ENCODE data around the gene ZNF512B.
A peak's percentile ranks its signal among the peaks of the same experiment; 100 is the strongest.
"Not testable (repeated sequence)": the region's sequence is repeated elsewhere in the genome, so short reads cannot be mapped to it uniquely, and the experiment has no call there.

ZNF512B gene

DNA sequence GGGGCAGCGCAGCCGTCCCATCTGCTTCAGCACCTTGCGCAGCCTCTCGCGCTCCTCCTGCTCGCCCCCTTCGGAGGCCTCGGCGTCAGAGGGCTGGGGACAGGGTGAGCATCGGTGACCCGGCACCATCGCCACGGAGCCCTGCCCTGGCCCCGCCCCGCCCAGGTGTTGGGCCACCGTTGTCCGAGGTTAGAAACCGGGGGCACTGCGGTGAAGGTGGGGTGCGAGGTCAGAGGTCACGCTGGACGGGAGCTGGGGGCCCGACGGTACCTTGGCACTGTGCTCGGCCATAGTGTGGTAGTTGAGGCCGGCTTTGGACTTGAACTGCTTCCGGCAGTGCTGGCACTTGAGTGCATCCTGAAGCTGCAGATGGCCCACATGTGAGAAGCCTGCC, 6.4 kb downstream of the ZNF512B start:
- DNase-seq: no peak

DNA sequence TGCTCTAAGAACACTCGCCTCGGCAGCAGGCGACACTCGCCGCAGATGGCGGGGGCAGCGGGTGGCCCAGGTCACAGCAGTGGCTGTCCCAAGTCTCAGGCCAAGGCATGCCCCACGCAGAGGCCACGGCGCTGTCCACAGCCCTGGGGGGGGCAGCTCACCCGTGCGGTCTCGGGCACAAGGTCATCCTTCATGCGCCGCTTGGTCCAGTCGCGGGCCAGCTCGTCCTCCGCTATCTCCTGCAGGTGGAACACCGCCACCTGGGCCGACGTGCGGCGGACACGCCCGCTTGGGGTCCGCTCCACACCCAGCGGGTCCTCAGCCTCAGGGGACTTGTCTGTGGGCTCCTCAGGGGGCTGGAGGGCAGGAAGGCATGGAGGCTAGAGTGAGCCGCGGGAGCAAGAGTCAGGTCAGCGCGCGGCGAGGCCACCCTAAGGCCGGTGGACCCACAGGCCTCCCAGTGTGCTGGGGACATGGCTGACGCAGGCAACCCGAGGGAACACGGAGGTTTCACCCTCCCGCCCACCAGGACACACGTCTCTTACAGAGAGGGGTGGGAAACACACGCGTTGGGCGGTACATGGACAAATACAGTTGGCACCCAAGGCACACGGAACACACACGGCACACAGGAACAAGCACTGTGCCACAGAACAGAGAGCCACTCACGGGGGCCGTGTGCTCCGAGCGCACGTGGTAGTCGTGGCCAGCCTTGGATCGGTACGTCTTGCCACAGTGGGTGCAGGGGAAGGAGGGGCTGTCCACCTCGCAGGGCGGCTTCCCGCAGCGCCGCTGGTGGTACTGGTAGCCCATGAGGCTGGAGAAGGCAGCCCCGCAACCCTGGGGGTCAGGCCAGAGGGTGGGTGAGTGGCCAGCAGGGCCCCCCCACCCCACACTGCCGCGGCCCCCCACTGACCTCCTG, 7.0 kb downstream of the ZNF512B start:
- DNase-seq: no peak

DNA sequence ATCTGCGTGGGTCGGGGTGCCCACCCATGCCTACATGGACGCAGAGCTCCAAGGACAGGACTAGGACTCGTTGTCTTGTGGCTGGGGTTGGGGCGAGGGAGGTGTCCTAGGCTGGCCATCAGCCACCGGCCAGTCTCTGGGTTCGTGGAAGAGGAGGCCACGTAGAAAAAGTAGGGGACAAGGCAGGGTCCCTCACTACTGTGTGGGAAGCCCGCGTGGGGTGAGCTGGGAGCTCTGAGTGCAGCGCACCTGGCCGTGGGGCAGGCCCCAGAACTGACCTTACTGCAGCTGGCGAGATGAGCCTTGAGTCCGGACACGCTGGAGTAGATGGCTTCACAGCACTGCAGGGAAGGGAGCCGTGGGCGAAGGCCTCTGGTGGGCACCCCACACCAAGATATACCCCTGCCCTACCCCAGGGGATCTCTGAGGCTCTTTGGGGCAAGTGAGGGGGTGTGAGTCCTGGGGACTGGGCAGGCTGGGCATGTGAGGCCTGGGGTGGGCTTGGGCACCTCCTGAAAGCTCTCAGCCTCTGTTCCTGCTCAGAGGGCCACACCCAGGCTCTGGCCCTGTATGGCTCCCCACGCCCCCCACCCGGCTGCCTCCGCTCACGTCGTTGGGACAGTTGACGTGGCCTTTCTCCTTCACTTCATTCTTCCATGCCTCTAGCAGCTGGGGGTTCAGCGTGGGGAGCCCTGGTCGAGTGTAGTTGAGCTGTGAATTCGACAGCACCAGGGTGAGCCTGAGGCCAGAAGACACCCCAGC, 7.9 kb downstream of the ZNF512B start:
- no peak for DNase-seq

DNA sequence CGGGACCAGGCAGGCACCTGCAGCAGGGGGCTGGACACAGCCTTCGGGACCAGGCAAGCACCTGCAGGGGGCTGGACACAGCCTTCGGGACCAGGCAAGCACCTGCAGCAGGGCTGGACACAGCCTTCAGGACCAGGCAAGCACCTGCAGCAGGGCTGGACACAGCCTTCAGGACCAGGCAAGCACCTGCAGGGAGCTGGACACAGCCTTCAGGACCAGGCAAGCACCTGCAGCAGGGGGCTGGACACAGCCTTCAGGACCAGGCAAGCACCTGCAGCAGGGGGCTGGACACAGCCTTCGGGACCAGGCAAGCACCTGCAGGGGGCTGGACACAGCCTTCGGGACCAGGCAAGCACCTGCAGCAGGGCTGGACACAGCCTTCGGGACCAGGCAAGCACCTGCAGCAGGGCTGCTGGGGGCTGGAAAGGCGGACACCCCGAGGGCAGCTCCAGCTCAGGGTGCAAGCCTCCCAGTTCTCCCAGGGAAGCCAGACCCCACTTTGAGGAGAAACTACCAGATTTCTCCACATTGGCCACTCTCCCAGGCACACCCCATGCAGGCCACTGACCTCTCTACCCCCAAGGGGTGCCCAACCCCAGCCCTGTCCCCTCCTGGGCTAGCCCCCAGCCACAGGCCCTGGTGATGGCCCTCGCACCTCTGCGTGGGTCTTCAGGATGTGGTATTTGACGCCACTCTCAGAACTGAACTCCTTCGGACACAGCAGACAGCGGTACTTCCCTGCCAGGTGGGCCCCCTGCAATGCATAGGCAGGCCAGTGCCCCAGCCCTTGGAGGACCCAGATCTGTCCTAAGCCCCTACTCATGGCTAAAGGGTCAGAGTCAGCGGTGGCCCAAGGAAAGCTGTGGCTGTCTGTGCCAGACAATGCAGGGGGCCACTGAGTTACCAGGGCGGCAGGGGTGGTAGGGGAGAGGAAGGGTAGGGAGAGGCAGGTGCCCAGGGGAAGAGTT, 8.8 kb downstream of the ZNF512B start:
- DNase-seq: not testable (repeated sequence)

DNA sequence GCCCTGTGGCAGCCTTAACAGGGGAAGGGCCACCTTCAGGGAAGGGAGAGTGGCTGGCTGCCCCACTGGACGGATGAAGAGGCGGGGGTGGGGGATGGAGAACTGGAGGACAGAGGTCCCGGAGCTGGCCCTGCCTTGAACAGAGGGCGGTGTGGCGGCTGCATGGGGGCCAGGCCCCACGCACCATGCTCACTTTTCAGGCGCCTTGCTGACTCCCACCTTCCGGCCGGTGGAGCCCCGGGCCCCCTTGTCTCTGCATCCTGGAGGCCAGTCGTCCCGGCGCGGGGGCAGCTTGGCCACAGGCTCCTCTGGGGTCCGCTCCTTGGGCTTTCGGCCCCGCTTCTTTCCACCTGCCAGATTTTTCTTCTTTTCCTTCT, 10.0 kb downstream of the ZNF512B start:
- no peak for DNase-seq

DNA sequence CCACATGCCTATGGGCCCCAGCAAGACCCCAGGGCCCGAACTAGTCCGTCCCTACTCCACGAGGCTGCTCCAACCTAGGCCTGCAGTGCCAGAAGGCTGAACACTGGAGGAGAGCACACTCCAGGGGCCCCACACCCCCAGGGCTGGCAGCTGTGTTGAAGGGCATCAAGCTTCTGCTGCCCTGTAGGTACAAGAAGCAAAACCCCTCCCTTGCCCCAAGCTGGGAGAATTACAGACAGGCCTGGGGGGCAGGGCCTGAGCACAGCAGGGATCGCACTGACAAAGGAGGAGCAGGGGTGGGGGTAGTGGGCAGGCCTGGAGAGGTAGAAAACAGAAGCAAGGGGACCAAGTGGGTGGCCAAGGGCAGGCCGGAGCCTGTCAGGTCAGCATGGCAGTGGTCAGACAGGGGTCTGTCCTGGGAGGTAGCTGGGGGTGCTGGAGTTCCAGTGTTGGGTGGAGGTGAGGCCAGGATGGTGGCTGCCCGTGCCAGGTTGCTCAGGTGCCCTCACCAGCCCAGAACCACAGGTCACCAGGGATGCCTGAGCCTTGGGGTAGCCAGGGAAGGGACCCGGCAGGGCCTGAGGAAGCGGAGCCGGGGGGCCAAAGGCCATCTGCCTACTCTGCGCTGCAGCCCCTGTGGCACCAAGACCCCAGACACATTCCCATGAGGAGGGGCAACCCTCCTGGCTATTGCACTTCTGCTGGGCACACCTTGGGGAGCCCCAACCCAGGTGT, 10.6 kb downstream of the ZNF512B start:
- no peak for DNase-seq

DNA sequence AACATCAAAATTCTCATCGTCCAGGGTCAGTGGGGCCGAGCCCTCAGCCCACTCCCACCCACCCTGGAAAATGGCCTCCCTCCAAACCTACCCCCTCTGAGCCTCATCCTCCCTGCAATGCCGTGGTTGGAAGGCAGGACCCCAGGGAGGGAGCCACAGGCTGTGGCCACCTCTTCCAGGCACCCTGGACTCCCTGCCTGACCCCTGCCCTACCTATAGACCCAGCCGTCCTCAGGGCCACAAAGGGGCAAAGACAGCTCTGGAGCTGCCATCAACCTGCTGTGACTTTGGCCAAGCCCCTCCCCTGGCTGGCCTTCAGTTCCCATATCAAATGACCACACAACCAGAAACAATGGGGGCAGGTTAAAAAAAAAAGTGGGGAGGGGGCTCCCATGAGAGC, 11.3 kb downstream of the ZNF512B start:
- DNase-seq: no peak

DNA sequence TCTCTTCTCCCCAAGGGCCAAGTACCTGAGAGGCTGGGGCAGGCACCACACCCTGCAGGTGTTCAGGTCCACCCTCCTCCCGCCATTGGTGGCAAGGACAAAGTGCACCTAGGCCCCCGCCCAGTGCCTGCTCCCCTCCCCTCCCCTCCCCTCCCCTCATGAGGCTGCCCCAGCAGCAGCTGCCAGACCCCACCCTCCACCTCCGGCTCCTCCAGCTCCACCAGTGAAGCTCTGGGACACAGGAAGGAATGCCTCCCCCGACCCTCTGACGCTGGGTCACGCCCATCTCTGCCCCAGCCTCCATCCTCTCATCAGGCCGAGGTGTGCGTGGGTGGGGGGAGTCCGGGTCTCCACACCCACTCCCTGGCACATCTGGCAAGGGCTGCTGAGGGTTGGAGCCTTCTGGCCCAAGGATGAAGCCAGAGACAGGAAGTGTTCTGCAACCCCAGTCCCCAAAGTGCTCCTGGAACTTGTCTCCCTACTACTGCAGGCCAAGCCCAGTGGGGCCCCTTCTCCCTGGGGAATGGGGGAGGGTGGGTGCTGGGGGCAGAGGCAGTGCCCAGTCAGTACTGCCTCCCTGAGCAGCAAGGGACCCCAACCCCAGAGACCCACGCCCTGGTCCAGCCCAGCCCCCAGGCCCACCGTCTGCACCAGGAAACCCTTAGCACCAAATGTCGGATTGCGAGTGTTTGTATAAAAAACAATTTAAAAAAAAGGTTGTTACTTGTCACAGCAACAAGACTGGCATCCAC, 11.9 kb downstream of the ZNF512B start:
- DNase-seq: no peak

DNA sequence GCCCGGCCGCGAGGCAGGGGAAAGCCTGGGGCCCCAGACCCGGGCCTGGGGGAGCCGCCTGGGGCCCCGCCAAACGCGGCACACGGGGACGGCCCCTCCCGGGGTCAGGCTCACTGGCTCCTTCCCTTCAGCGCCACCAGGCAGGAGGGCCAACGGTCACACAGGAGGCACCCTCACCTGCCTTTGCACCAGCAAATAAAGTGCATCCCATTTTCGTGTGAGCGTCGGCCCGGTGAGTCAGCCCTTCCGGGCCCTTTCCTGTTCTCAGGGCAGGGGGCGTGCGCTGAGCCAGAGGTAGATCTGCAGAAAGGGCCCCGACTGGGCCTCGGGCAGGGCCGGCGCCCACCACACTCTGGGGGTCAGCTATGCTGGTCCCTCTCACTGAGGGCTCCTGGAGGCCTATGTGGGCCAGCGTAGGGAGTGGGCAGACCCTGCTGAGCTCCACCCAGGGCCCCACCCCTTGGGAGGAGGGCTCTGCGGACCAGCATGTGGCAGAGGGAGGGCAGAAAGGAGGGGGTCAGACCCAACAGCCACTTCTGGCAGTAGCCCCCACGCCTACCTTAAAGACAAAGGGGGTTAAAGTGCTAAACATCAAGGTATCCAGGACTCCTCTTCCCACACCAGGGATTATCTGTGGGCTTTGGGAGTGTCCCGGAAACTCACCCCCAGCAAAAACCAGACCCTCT, 12.6 kb downstream of the ZNF512B start:
- peak; percentile 38 for DNase-seq

DNA sequence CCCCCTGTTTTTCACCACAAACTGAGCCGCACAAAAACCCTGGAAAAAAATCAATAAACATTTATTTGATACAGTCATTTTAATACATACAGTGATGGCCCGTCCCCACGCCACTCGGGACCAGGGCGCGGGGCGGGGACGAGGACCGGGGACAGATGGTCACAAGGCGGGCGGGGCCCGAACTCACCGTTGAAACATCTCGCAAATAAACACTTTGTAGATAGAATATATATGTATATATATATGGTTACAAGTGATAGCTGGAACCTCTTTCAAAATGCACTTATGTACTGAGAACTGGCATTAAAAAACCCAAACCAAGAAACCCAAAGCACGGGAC, 13.1 kb downstream of the ZNF512B start:
- no peak for DNase-seq

DNA sequence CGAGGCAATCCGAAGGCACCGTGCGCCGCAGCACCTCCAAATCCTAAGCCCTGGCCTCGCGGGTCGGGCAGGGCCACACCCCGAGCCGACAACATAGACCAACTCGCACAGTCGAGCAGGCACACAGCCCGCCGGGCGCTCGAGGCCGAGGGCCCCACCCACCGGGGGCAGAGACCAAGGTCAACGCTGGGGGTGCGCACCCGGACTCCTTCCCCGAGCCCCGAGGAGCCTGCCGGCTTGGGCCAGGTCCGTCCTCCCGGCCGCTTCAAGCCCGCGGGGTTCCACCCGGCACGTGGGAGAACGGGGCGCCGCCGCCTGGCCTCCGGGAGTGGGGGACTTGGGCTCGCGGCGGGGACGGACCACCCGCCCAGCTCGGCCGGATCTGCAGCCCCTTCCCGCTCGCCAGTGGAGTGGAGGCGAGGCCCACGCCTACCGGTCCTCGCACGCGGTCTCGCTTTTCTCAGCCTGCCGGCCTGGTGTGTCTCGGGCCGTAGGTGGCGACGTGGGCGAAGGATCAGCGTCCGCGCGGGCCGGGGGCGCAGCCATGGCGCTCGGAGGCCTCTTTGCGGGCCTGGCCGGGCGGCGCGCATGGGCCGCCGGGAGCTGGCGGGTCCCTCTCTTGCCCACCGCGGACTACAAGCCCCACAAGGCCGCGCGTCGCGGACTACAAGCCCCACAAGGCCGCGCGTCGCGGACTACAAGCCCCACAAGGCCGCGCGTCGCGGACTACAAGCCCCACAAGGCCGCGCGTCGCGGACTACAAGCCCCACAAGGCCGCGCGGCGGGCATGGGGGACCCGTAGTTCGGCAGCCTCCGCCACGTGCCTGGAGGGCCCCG, 13.7 kb downstream of the ZNF512B start, which contains the start of gene UCKL1:
UCKL1 (minus strand) TSS at position 590 of the 837 bp plus-strand sequence; CDS start at position 546, 44 bp downstream.
- peak; percentile 91 for DNase-seq

DNA sequence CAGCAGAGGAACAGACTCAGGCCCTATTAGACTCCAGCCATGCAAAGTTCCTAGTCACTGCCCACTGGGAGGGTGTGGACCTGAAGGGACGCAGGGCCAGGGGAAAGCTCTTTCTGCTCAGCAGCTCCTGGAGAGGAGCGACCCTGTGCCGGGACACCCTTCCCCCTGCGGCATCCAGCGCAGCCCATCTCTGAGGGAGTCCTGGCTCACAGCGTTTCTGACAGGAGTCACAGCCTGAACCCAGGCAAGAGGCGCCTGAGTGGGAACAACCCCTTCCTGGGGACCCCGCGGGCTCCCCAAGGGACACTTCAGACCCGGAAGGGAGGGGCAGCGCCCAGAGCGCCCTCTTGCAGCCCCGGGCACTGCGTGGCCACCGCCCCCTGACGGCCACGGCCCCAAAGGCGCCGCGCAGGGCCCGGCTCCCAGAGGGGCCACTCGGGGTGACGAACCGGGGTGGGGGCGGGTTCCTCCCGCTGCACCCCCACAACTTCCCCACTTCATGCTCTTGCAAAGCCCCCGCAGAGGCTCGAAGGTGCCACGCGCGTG, 14.4 kb downstream of the ZNF512B start:
- no peak for DNase-seq

DNA sequence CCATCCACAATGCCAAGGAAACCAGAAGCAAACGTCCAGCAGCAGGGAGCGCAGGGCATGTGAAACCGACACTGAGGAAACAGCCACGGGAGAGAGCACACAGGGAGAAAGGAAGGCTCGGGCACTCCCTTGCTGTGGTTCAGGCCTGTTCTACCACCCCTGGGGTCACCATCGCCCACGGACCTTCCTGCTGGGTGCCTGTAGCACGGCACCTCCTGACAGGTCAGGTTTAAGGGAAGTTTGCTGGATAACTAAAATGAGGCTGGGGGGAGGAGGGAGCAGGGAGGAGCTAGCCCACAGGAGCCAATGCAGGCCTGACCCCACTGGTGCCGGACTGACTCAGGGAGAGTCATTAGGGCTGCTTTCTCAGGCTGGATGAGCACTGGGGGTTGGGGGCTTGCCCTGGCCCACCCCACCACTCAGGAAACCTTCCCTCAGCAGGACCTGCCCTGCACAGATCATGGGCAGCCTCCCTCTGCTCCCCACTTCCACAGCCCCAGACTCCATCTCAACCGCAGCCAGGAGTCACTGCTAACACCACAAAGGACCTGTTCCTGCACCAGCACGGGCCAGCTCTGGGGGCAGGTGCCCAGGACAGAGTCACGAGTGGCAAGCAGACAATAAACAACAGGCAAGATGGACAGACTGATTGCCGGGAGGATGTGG, 15.8 kb downstream of the ZNF512B start:
- DNase-seq: no peak

DNA sequence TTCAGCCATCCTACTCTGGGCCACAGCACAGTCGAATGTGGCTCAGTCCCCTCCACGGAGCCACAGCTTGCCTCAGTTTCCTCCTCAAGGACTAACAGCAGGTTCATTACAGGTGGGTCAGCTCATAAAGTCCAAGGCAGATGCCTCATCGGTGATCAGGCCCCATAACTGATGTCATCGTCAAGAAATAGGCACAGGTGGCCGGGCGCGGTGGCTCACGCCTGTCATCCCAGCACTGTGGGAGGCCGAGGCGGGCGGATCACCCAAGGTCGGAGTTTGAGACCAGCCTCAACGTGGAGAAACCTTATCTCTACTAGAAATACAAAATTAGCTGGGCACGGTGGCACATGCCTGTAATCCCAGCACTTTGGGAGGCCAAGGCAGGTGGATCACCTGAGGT, 17.0 kb downstream of the ZNF512B start:
- no peak for DNase-seq

DNA sequence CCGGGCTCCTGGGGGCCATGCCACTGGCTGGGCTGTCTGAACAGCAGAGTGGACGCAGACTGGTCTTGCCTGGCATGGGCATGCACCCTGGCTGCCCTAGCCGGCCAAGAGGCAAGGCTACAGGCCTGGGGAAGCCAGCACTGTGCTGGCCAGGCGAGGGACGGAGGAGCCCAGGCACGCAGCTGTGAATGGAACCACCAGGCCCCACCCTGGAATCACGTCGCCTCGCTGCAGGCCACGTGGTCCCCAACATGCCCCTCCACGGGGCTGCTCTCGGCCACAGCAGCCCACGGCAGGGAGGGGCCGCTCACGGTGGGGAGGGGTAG, 17.6 kb downstream of the ZNF512B start:
- DNase-seq: no peak

DNA sequence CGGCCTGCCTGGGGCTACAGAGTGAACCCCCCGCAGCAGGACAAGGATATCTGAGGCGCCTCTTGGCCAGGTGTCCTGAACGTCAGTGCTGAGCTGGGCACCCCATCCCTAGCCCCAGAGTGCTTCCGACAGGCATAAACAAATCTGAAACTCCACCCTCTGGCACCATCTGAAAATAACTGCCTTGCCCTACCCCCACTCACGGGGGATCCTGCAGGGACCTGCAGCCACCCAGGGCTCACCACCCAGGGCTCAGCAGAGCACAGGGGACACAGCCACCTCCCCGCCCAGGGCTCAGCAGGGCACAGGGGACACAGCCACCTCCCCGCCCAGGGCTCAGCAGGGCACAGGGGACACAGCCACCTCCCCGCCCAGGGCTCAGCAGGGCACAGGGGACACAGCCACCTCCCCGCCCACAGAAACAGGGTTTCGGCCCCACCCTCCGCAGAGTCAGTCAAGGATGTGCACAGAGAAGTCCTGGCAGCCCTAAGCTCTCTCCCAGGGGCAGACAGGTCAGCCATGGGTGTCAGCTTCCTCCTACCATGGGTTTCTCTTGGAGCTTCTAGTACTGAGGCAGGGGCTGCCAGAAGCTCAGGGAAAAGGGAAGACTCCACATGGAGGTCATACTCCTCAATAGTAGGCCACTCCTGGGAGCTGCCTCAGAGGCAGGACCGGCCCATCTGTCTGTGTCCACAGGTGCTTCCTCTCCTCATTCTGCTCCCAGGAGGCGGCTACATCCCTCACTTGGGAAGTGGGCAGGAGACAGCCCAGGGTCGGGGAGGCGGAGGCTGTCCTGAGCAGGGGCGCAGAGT, 18.1 kb downstream of the ZNF512B start:
- no peak for DNase-seq

DNA sequence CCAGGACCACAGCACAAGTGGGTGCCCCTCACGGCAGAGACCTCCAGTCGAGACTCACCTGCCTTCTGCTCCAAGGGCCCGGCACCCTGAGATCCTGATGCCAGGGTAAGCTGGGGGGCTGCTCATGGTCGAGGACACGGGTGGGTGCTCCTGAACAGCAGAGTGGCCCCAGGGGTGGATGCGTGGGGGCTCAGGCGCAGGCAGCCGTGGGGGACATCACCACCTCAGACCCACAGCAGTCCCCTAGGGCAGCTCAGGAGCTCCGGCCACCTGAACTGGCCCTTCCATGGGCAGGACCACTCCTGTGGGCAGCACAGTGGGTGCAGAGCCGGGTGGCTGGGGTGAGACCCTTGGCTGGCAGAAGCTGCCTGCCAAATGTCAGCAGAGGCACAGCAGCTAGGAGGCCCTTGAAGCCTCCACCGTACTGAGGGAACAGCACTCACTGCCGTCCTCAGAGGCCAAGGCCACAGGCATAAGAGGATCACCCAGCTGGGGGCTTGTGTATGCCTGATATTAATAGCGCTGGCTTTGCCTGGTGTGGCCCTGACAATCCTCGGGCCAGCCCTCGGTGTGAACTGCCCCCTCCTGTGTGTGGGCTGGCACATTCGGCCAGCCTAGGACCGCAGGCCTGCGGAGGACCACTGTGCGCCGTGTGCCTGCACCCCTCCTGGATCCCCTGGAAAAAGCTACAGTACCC, 18.9 kb downstream of the ZNF512B start:
- DNase-seq: no peak

Data from CD4-positive, alpha-beta T cell treated with Interferon gamma for 1 hour (primary cell).